ENCODE data around the gene ATP4B.
A peak's percentile ranks its signal among the peaks of the same experiment; 100 is the strongest.

ATP4B gene

GRCh38 chr13:113643593-113643992 is 14.4 kb downstream of the ATP4B start:
- H3K9me3 ChIP-seq = no peaks in the 10 kb centered on the region
- no peak overlapping the region for H3K4me3 ChIP-seq
- H3K4me1 ChIP-seq = peaks cover 0 to 21% (median 13%) of the 10 kb centered on the region in 4 donors
- peaks cover 0 to 20% (median 9%) of the 10 kb centered on the region in 3 donors for H3K36me3 ChIP-seq
- no peak for DNase-seq
- TF ChIP-seq CTCF (IDR thresholded peaks at IDR 0.05) = no peak
- intact Hi-C loops (cut with DNase I; ENCODE audit: low total_unique reads) = no loop called here
- no peak overlapping the region for H3K27ac ChIP-seq
- H3K27me3 ChIP-seq = no peaks in the 10 kb centered on the region

- no peaks in the 10 kb centered on the region for H3K9me3 ChIP-seq
- peaks cover 0 to 15% (median 8%) of the 10 kb centered on the region in 4 donors for H3K4me1 ChIP-seq
- peak in 1 of 2 donors; percentile 9 for DNase-seq
- H3K4me3 ChIP-seq = no peak overlapping the region
- intact Hi-C loops (cut with DNase I; ENCODE audit: low total_unique reads) = no loop called here
- H3K27me3 ChIP-seq = no peaks in the 10 kb centered on the region
- H3K27ac ChIP-seq = no peak overlapping the region
- H3K36me3 ChIP-seq = peaks cover 0 to 30% (median 16%) of the 10 kb centered on the region in 3 donors
- no peak for TF ChIP-seq CTCF (IDR thresholded peaks at IDR 0.05)
Observed at GRCh38 chr13:113642563-113642962, 15.4 kb downstream of the ATP4B start.

DNA sequence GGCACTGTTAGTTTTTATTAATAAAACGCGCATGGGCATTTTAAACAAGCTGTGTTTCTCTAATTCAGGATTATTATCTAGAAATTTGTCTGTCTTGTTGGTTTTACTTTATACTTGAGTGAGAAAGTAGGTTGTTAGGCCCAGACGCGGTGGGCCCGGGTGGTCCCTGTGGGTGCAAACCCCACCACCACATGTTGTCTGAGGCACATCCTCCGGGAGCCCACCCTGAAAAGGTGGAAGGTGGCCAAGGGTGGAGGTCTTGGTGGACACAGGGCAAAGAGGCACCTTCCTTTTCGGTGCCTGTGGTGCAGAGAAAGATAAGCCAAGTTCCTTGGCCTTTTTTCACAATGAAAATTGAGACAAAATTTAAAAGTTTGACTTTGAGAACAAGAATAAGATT is 16.6 kb downstream of the ATP4B start:
- H3K27me3 ChIP-seq = no peaks in the 10 kb centered on the region

GRCh38 chr13:113639616-113640262 is 18.3 kb downstream of the ATP4B start:
- peak in 1 of 2 donors; percentile 43 for DNase-seq
- H3K27me3 ChIP-seq = no peaks in the 10 kb centered on the region
- H3K4me3 ChIP-seq = no peak overlapping the region
- H3K27ac ChIP-seq = no peak overlapping the region
- no peaks in the 10 kb centered on the region for H3K9me3 ChIP-seq
- peaks cover 6 to 58% (median 44%) of the 10 kb centered on the region in 3 donors for H3K36me3 ChIP-seq
- TF ChIP-seq CTCF (IDR thresholded peaks at IDR 0.05) = no peak
- no peaks in the 10 kb centered on the region for H3K4me1 ChIP-seq
- intact Hi-C loops (cut with DNase I; ENCODE audit: low total_unique reads) = no loop called here

More for the DNA sequence above, 16.6 kb downstream of the ATP4B start:
- peaks cover 0 to 3% (median 0%) of the 10 kb centered on the region in 4 donors for H3K4me1 ChIP-seq
- no peak overlapping the region for H3K4me3 ChIP-seq
- H3K36me3 ChIP-seq = peaks cover 0 to 42% (median 28%) of the 10 kb centered on the region in 3 donors
- no peak overlapping the region for H3K27ac ChIP-seq
- intact Hi-C loops (cut with DNase I; ENCODE audit: low total_unique reads) = no loop called here
- TF ChIP-seq CTCF (IDR thresholded peaks at IDR 0.05) = no peak
- DNase-seq = peak in 1 of 2 donors; percentile 34
- H3K9me3 ChIP-seq = no peaks in the 10 kb centered on the region

DNA sequence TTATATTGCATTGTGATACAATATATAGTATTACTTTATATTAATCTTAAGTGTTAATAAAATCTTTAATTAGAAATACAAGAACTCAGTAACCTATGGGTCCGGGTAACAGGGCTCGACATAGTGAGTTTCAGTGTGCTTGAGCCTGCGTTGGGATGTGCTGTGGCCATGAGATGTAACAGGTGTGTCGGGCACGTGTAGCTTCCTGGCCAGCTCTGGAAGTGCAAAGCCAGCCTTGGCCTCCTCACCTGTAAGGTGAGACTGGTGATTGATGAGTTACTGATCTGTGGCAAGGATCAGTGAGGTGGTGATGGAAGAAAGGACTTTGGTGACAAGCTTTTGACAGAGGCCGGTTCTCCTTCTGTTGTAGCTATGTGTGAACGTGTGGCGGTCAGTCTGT is 19.2 kb downstream of the ATP4B start:
- H3K4me1 ChIP-seq = no peaks in the 10 kb centered on the region
- no peaks in the 10 kb centered on the region for H3K27me3 ChIP-seq
- intact Hi-C loops (cut with DNase I; ENCODE audit: low total_unique reads) = no loop called here
- H3K9me3 ChIP-seq = no peaks in the 10 kb centered on the region
- peaks cover 6 to 68% (median 49%) of the 10 kb centered on the region in 3 donors for H3K36me3 ChIP-seq
- H3K4me3 ChIP-seq = no peak overlapping the region
- peak in 1 of 2 donors; percentile 29 for DNase-seq
- TF ChIP-seq CTCF (IDR thresholded peaks at IDR 0.05) = no peak
- H3K27ac ChIP-seq = no peak overlapping the region

Measured in tibial artery (tissue), 4 donors.